Mesenchymal stem cell (in vitro differentiated cells and primary cell): ENCODE measurements around the gene XIRP1.

Experiments
- DNase-seq: peaks from one replicate; pipeline ENCODE4 v3.0.0-alpha.2; 2013
- H2AFZ ChIP-seq: one replicate; pipeline ENCODE4 v1.6.1; 2013; ENCODE audit warnings: low read depth, mild to moderate bottlenecking, control low read depth, inconsistent platforms, low read length, moderate library complexity
- H2AK5ac ChIP-seq: 2 replicates; pipeline ENCODE4 v1.6.1; 2013; ENCODE audit warnings: low read length, moderate library complexity, mild to moderate bottlenecking, inconsistent platforms; ENCODE audit not compliant: severe bottlenecking
- H2BK120ac ChIP-seq: one replicate; pipeline ENCODE4 v1.6.1; 2013; ENCODE audit warnings: low read depth, mild to moderate bottlenecking, inconsistent platforms, low read length, moderate library complexity
- H2BK12ac ChIP-seq, 2 experiments: one replicate each; pipeline ENCODE4 v1.6.1; 2013; ENCODE audit warnings: inconsistent platforms in 2 of 2, low read length in 2 of 2, mild to moderate bottlenecking in 2 of 2, moderate library complexity in 2 of 2, control low read depth in 1 of 2
- H2BK15ac ChIP-seq: one replicate; pipeline ENCODE4 v1.6.1; 2013; ENCODE audit warnings: mild to moderate bottlenecking, low read depth, inconsistent platforms; ENCODE audit not compliant: poor library complexity, severe bottlenecking
- H2BK5ac ChIP-seq: 2 replicates; pipeline ENCODE4 v1.6.1; 2013; ENCODE audit warnings: low read depth, mild to moderate bottlenecking, low read length, control low read depth, inconsistent platforms; ENCODE audit not compliant: poor library complexity, severe bottlenecking
- H3K14ac ChIP-seq, 2 experiments: one replicate each; pipeline ENCODE4 v1.6.1; 2013; ENCODE audit warnings: inconsistent platforms in 2 of 2, low read length in 2 of 2, control low read depth in 1 of 2, mild to moderate bottlenecking in 1 of 2, moderate library complexity in 1 of 2
- H3K18ac ChIP-seq, 2 experiments: one replicate each; pipeline ENCODE4 v1.6.1; 2013; ENCODE audit warnings: inconsistent platforms in 2 of 2, low read length in 2 of 2, control low read depth in 1 of 2, low read depth in 1 of 2, mild to moderate bottlenecking in 1 of 2
- H3K23ac ChIP-seq, 2 experiments: one replicate each; pipeline ENCODE4 v1.6.1; 2013; ENCODE audit warnings: inconsistent platforms in 2 of 2, low read length in 2 of 2, mild to moderate bottlenecking in 2 of 2, moderate library complexity in 2 of 2, control low read depth in 1 of 2
- H3K27ac ChIP-seq: 2 replicates; pipeline ENCODE4 v1.5.1; 2013; ENCODE audit warnings: mild to moderate bottlenecking, moderate library complexity, low read length, control low read depth, inconsistent platforms; ENCODE audit not compliant: poor library complexity, severe bottlenecking
- H3K27me3 ChIP-seq, 2 experiments: 2 replicates each; pipeline versions ENCODE4 v1.6.1 to v1.7.0; 2013; ENCODE audit warnings: low read length in 2 of 2, mild to moderate bottlenecking in 2 of 2, moderate library complexity in 2 of 2, control low read depth in 1 of 2, inconsistent platforms in 1 of 2; ENCODE audit not compliant: control insufficient read depth in 1 of 2, insufficient read depth in 1 of 2
- H3K36me3 ChIP-seq, 2 experiments: 2 replicates each; pipeline versions ENCODE4 v1.6.1 to v1.7.0; 2013; ENCODE audit warnings: low read length in 2 of 2, control low read depth in 1 of 2, inconsistent platforms in 1 of 2, low read depth in 1 of 2, mild to moderate bottlenecking in 1 of 2; ENCODE audit not compliant: insufficient read depth in 2 of 2, control insufficient read depth in 1 of 2
- H3K4ac ChIP-seq, 2 experiments: one replicate each; pipeline ENCODE4 v1.6.1; 2013; ENCODE audit warnings: inconsistent platforms in 2 of 2, low read length in 2 of 2, mild to moderate bottlenecking in 2 of 2, moderate library complexity in 2 of 2, control low read depth in 1 of 2, low read depth in 1 of 2
- H3K4me1 ChIP-seq: 2 replicates; pipeline ENCODE4 v1.6.1; 2013; ENCODE audit warnings: low read depth, low read length, control low read depth; ENCODE audit not compliant: control insufficient read depth, insufficient read depth
- H3K4me2 ChIP-seq: 2 replicates; pipeline ENCODE4 v1.6.1; 2013; ENCODE audit warnings: low read length, mild to moderate bottlenecking, inconsistent platforms; ENCODE audit not compliant: poor library complexity, severe bottlenecking
- H3K4me3 ChIP-seq, 2 experiments: 2 replicates each; pipeline versions ENCODE4 v1.5.1 to v1.7.0; 2013; ENCODE audit warnings: low read length in 2 of 2, mild to moderate bottlenecking in 2 of 2, control low read depth in 1 of 2, low read depth in 1 of 2; ENCODE audit not compliant: insufficient read depth in 1 of 2
- H3K79me1 ChIP-seq: replicated peaks from 2 replicates; pipeline ENCODE4 v1.6.1; 2013; ENCODE audit warnings: mild to moderate bottlenecking, control low read depth, low read length, inconsistent platforms; ENCODE audit not compliant: poor library complexity, severe bottlenecking
- H3K9ac ChIP-seq: 2 replicates; pipeline ENCODE4 v1.7.0; 2013; ENCODE audit warnings: mild to moderate bottlenecking, low read length, moderate library complexity
- H3K9me3 ChIP-seq: 2 replicates; pipeline ENCODE4 v1.7.0; 2013; ENCODE audit warnings: mild to moderate bottlenecking, low read length; ENCODE audit not compliant: control insufficient read depth
- H4K8ac ChIP-seq: one replicate; pipeline ENCODE4 v1.6.1; 2013; ENCODE audit warnings: inconsistent platforms, mild to moderate bottlenecking, low read length, moderate library complexity
- H4K91ac ChIP-seq: one replicate; pipeline ENCODE4 v1.6.1; 2013; ENCODE audit warnings: mild to moderate bottlenecking, low read length, inconsistent platforms
- WGBS: methylation state at CpG from one replicate; pipeline ENCODE4 v1.1.7; 2013; ENCODE audit warnings: mixed read lengths; 5-methylcytosine and 5-hydroxymethylcytosine counted together

XIRP1 gene

DNA sequence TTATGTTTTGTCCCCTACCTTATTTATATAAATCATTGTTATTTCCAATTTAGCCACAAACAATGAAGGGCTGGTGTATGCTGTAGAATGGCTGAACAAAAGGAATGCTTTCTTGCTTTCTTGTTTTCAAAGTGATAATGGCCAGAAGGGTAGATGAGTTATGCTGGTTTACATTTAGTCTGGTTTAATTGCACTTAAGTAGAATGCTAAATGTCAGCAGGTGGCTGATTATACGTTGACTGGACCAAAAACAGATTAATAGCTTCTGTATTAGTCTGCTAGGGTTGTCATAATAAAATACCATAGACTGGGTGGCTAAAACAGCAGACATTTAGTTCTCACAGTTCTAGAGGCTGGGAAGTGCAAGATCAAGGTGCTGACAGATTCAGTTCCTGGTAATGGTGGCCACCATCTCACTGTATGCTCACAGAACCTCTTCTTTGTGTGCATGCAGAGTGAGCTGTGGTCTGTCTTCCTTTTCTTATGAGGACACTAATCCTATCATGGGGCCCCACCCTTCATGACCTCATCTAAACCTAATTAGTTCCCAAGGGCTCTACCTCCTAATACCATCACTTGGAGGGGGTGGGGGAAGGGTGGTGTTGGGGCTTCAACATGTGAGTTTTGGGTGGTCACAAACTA is 17.1 kb upstream of the XIRP1 start:
- H3K4ac ChIP-seq = no peak overlapping the region
- H3K4me3 ChIP-seq = no peak overlapping the region
- H2BK15ac ChIP-seq = no peak overlapping the region
- no peak overlapping the region for H4K8ac ChIP-seq
- H3K9ac ChIP-seq = no peak overlapping the region
- no peak overlapping the region for H3K23ac ChIP-seq
- no peak overlapping the region for H2BK5ac ChIP-seq
- no peaks in the 10 kb centered on the region for H3K36me3 ChIP-seq
- H3K4me2 ChIP-seq = no peak overlapping the region
- no peak for DNase-seq
- H3K27ac ChIP-seq = no peak overlapping the region
- no peak overlapping the region for H2AFZ ChIP-seq
- H3K14ac ChIP-seq = no peak overlapping the region
- 64% methylated on average over 1 of the region's 1 CpG for WGBS
- H2BK12ac ChIP-seq = no peak overlapping the region
- H3K18ac ChIP-seq = no peak overlapping the region
- no peak overlapping the region for H2BK120ac ChIP-seq
- H3K4me1 ChIP-seq = no peaks in the 10 kb centered on the region
- H4K91ac ChIP-seq = no peak overlapping the region
- H3K9me3 ChIP-seq = peaks cover 4% of the 10 kb centered on the region
- peaks cover 35 to 41% of the 10 kb centered on the region in 2 experiments for H3K27me3 ChIP-seq
- no peak overlapping the region for H2AK5ac ChIP-seq
- H3K79me1 ChIP-seq = no peaks in the 10 kb centered on the region

DNA sequence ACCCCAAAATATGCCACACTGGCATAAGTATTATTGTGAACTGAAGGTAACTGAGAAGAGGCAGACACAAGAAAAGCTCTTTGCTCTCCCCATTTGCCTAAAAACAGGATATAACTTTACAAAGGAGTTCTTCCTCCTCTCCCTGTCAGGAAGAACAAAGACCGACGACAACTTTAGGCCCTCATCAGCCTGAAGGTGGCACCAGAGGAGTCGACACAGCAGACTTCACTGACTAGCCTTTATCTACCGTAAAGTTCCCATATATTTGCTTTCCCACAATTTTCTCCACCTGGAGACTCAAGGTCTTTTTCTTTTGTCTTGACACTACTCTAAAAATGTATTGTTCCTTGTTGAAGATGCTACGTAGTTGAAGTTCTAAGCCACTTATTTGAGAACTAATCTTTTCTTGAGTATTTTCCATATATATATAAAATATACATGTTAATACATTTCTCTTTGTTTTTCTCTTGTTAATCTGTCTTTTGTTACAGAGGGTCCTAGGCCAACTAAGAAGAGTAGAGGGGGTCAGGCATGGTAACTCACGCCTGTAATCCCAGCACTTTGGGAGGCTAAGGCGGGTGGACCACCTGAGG is 16.2 kb upstream of the XIRP1 start:
- H3K27ac ChIP-seq = no peak overlapping the region
- no peaks in the 10 kb centered on the region for H3K79me1 ChIP-seq
- DNase-seq = peak; percentile 66
- no peak overlapping the region for H2AK5ac ChIP-seq
- no peak overlapping the region for H4K91ac ChIP-seq
- no peak overlapping the region for H3K18ac ChIP-seq
- peaks cover 4% of the 10 kb centered on the region for H3K9me3 ChIP-seq
- no peak overlapping the region for H3K4ac ChIP-seq
- no peak overlapping the region for H2BK15ac ChIP-seq
- peak overlapping the region; percentile 4 for H3K9ac ChIP-seq
- WGBS = 39% methylated on average over 5 of the region's 7 CpGs
- H2AFZ ChIP-seq = no peak overlapping the region
- no peak overlapping the region for H4K8ac ChIP-seq
- no peak overlapping the region for H3K4me2 ChIP-seq
- H3K14ac ChIP-seq = no peak overlapping the region
- H2BK120ac ChIP-seq = no peak overlapping the region
- H3K27me3 ChIP-seq = peaks cover 35 to 41% of the 10 kb centered on the region in 2 experiments
- no peaks in the 10 kb centered on the region for H3K4me1 ChIP-seq
- H3K23ac ChIP-seq = no peak overlapping the region
- no peak overlapping the region for H3K4me3 ChIP-seq
- H3K36me3 ChIP-seq = no peaks in the 10 kb centered on the region
- no peak overlapping the region for H2BK5ac ChIP-seq
- H2BK12ac ChIP-seq = no peak overlapping the region

DNA sequence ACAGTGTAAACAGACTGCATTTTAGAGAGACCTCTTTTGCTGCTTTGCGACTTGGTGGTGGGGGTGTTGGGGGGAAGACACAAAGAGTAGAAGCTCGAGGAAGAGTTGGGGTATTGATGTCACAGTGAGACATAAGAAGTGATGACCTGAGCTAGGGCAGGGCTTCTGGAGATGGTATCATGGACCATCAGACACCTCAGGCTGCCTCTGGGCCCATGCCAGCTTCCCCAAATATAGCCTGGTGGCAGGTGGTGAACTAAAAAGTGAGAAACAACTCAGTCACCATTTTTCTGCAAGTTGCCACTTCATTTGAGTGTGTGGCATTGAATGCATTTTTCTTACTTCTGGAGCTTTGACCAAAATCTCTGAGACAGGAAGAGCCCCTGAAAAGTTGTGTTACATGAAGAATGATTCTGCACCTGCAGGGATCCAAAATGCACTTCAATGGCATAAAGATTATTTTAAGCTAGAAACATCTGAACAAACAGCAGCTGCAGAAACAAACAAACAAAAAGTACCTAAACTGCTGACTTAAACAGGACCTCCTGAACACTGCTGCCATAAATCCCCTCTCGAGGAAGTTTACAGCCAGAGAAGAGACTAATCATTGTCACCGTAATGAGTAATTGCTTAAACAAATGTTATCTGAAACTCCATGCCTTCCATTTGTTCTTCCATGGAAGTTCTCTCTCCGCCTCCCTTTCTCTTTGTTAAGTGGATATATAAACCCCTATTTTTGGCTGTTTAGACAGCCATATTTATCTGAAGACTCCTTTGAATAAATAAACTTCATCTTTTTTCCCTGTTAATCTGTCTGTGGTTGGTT is 15.2 kb upstream of the XIRP1 start:
- H3K4me2 ChIP-seq = no peak overlapping the region
- DNase-seq = peak; percentile 25
- no peak overlapping the region for H2BK5ac ChIP-seq
- H2BK120ac ChIP-seq = no peak overlapping the region
- no peak overlapping the region for H3K4ac ChIP-seq
- no peak overlapping the region for H4K91ac ChIP-seq
- H3K36me3 ChIP-seq = no peaks in the 10 kb centered on the region
- H3K79me1 ChIP-seq = no peaks in the 10 kb centered on the region
- H2AK5ac ChIP-seq = no peak overlapping the region
- peak overlapping the region in 1 of 2 experiments; percentile 79 for H2BK12ac ChIP-seq
- peak overlapping the region; percentile 4 for H3K9ac ChIP-seq
- WGBS = 38% methylated on average over 4 of the region's 5 CpGs
- no peak overlapping the region for H2AFZ ChIP-seq
- H3K23ac ChIP-seq = no peak overlapping the region
- no peak overlapping the region for H3K27ac ChIP-seq
- peak overlapping the region in 1 of 2 experiments; percentile 32 for H3K18ac ChIP-seq
- no peak overlapping the region for H4K8ac ChIP-seq
- H3K4me1 ChIP-seq = no peaks in the 10 kb centered on the region
- H3K14ac ChIP-seq = no peak overlapping the region
- H3K4me3 ChIP-seq = no peak overlapping the region
- H3K9me3 ChIP-seq = peaks cover 4% of the 10 kb centered on the region
- H3K27me3 ChIP-seq = peaks cover 38 to 46% of the 10 kb centered on the region in 2 experiments
- H2BK15ac ChIP-seq = no peak overlapping the region

DNA sequence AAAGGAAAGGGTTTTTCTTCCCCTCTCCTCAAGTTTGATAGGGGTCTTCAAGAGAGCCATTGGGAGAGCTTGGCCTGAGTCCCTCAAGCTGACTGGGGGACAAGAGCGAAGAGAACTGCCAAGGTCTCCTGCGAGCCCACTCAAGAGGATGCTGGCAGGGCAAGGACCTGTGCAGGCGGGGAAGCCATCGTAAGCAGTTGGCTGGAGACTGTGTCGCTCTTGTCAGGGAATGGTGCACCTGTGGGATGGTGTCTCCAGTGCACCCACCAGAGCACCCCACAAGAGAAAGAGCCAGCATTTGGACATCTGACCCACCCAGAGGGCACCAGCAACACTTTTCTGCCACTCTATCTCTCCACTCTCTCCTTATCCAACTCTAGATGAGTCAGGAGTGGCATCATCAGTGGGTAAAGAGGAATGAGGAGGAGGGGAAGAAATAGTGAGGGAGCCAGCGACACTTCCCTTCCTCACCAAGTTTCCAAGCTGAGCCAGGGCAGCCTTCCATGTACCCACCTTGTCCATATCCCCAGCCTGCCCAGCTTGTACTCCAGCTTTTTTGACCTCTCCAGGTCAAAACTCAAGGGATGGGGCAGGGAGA is 13.6 kb upstream of the XIRP1 start:
- H3K9ac ChIP-seq = no peak overlapping the region
- H3K4ac ChIP-seq = no peak overlapping the region
- no peak overlapping the region for H3K4me3 ChIP-seq
- H3K4me1 ChIP-seq = no peaks in the 10 kb centered on the region
- H3K79me1 ChIP-seq = no peaks in the 10 kb centered on the region
- H3K14ac ChIP-seq = no peak overlapping the region
- no peak overlapping the region for H2BK12ac ChIP-seq
- H3K27me3 ChIP-seq = peaks cover 42 to 52% of the 10 kb centered on the region in 2 experiments
- no peak overlapping the region for H3K23ac ChIP-seq
- no peak overlapping the region for H4K8ac ChIP-seq
- WGBS = 94% methylated on average over 5 of the region's 6 CpGs
- no peak overlapping the region for H3K27ac ChIP-seq
- peaks cover 4% of the 10 kb centered on the region for H3K9me3 ChIP-seq
- no peak overlapping the region for H2BK120ac ChIP-seq
- DNase-seq = no peak
- no peak overlapping the region for H3K18ac ChIP-seq
- H2AK5ac ChIP-seq = no peak overlapping the region
- H3K4me2 ChIP-seq = no peak overlapping the region
- no peak overlapping the region for H4K91ac ChIP-seq
- H2BK15ac ChIP-seq = no peak overlapping the region
- H3K36me3 ChIP-seq = no peaks in the 10 kb centered on the region
- no peak overlapping the region for H2AFZ ChIP-seq
- H2BK5ac ChIP-seq = no peak overlapping the region
